Upper lobe of left lung (tissue), 4 donors: ENCODE measurements around the gene SLC16A11.

Experiments
- EP300 ChIP-seq, 4 donors: sonication (generic); formaldehyde crosslinking; IDR thresholded peaks; one replicate each; pipeline ENCODE4 v1.5.1; 2017; ENCODE audit warnings: antibody characterized with exemption in 4 of 4, control low read depth in 2 of 4
- POLR2A ChIP-seq, 4 donors: fragments of 450-650 bp; IDR thresholded peaks; one replicate each; pipeline ENCODE4 v1.5.1; 2016 to 2017; ENCODE audit warnings: antibody characterized with exemption in 4 of 4, mild to moderate bottlenecking in 2 of 4
- POLR2AphosphoS5 ChIP-seq, 2 donors: sonication (generic); formaldehyde crosslinking; IDR thresholded peaks; one replicate each; pipeline ENCODE4 v1.5.1; 2017; ENCODE audit warnings: antibody characterized with exemption in 2 of 2
- TF ChIP-seq, protein P1 (sequence below), 6 experiments: fragments of 450-650 bp in 4 of 6; fragments of 200-600 bp in 2 of 6; sonication (generic) in 2 of 6; IDR thresholded peaks; one replicate each; pipeline ENCODE4 v1.5.1; 2016 to 2019; ENCODE audit warnings: antibody characterized with exemption in 6 of 6

DNA sequence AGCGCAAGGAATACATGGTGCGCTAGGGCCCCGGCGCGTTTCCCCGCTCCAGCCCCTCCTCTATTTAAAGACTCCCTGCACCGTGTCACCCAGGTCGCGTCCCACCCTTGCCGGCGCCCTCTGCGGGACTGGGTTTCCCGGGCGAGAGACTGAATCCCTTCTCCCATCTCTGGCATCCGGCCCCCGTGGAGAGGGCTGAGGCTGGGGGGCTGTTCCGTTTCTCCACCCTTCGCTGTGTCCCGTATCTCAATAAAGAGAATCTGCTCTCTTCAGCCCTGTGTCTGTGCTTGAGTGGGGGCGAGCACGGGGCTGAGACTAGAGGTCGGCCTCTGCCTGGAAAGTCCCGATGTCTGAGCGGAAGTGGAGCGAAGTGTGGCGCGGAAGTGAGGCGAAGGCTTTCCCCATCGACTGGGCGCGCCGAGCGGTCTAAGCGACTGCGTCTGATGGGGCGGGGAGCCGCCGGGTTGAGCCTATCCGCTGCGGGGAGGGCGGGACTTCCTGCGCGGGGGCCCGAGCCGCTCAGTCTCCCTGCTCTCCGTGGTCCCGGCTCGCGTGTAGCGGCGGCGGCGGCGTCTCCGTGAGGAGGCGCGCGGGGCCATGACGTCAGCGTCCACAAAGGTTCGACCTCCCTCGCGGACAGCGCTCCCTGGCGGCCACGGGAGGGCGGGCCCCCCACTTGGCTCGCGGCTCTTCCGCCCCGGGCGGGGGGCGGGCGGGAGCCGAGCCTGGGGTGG lies 29.5 kb downstream of the SLC16A11 start:
- TF ChIP-seq POLR2A (IDR thresholded peaks at IDR 0.05) (peak in 3 of 4 donors; percentile 65 to 85 (median 85)), EP300 (IDR thresholded peaks at IDR 0.05) (peak in 2 of 4 donors; percentile 47 to 75), POLR2AphosphoS5 (IDR thresholded peaks at IDR 0.05) (peak; percentile 97 to 99)
- TF ChIP-seq, protein P1, sequence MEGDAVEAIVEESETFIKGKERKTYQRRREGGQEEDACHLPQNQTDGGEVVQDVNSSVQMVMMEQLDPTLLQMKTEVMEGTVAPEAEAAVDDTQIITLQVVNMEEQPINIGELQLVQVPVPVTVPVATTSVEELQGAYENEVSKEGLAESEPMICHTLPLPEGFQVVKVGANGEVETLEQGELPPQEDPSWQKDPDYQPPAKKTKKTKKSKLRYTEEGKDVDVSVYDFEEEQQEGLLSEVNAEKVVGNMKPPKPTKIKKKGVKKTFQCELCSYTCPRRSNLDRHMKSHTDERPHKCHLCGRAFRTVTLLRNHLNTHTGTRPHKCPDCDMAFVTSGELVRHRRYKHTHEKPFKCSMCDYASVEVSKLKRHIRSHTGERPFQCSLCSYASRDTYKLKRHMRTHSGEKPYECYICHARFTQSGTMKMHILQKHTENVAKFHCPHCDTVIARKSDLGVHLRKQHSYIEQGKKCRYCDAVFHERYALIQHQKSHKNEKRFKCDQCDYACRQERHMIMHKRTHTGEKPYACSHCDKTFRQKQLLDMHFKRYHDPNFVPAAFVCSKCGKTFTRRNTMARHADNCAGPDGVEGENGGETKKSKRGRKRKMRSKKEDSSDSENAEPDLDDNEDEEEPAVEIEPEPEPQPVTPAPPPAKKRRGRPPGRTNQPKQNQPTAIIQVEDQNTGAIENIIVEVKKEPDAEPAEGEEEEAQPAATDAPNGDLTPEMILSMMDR (IDR thresholded peaks at IDR 0.05): peak; percentile 84 to 97 (median 94)
